IPS-15b (cell line): ENCODE data around the gene ARHGAP27.
A peak's percentile ranks its signal among the peaks of the same experiment; 100 is the strongest.

Source experiments
- H3K27me3 ChIP-seq: one replicate; pipeline ENCODE4 v1.6.1; 2013; ENCODE audit warnings: low read length; ENCODE audit not compliant: control insufficient read depth, insufficient read depth
- H3K36me3 ChIP-seq: one replicate; pipeline ENCODE4 v1.6.1; 2013; ENCODE audit warnings: low read length; ENCODE audit not compliant: control insufficient read depth, insufficient read depth
- H3K4me1 ChIP-seq: one replicate; pipeline ENCODE4 v1.6.1; 2013; ENCODE audit warnings: mild to moderate bottlenecking, low read length; ENCODE audit not compliant: control insufficient read depth, insufficient read depth
- H3K4me3 ChIP-seq: one replicate; pipeline ENCODE4 v1.5.1; 2013; ENCODE audit warnings: low read depth, low read length
- H3K9ac ChIP-seq: one replicate; pipeline ENCODE4 v1.6.1; 2013; ENCODE audit warnings: low read depth, mild to moderate bottlenecking, low read length
- H3K9me3 ChIP-seq: one replicate; pipeline ENCODE4 v1.6.1; 2013; ENCODE audit warnings: mild to moderate bottlenecking, low read length; ENCODE audit not compliant: control insufficient read depth, insufficient read depth

ARHGAP27 gene

GRCh38 chr17:45433159-45433535, 477 bp upstream of the ARHGAP27 start:
- peaks cover 4% of the 10 kb centered on the region for H3K4me1 ChIP-seq
- H3K4me3 ChIP-seq = peak overlapping the region; percentile 43
- no peaks in the 10 kb centered on the region for H3K36me3 ChIP-seq
- H3K9me3 ChIP-seq = no peaks in the 10 kb centered on the region
- H3K9ac ChIP-seq = no peak overlapping the region
- H3K27me3 ChIP-seq = peaks cover 29% of the 10 kb centered on the region

GRCh38 chr17:45431531-45432404, 902 bp downstream of the ARHGAP27 start:
- Histone ChIP-seq H3K27me3 (peaks cover 33% of the 10 kb centered on the region), H3K36me3 (no peaks in the 10 kb centered on the region), H3K9me3 (no peaks in the 10 kb centered on the region), H3K9ac (no peak overlapping the region), H3K4me1 (peaks cover 4% of the 10 kb centered on the region), H3K4me3 (peak overlapping the region; percentile 84)

- Histone ChIP-seq H3K9me3 (no peaks in the 10 kb centered on the region), H3K27me3 (peaks cover 35% of the 10 kb centered on the region), H3K4me1 (peaks cover 4% of the 10 kb centered on the region), H3K4me3 (peak overlapping the region; percentile 84), H3K36me3 (no peaks in the 10 kb centered on the region), H3K9ac (no peak overlapping the region)
These were observed 1.7 kb downstream of the ARHGAP27 start for GRCh38 chr17:45430738-45431530.

- H3K4me1 ChIP-seq = peaks cover 4% of the 10 kb centered on the region
- no peaks in the 10 kb centered on the region for H3K36me3 ChIP-seq
- H3K9me3 ChIP-seq = no peaks in the 10 kb centered on the region
- H3K4me3 ChIP-seq = peak overlapping the region; percentile 84
- H3K9ac ChIP-seq = no peak overlapping the region
- peaks cover 35% of the 10 kb centered on the region for H3K27me3 ChIP-seq
These were observed 2.5 kb downstream of the ARHGAP27 start for GRCh38 chr17:45430006-45430737.

- Histone ChIP-seq H3K9ac (no peak overlapping the region), H3K4me1 (peaks cover 4% of the 10 kb centered on the region), H3K9me3 (no peaks in the 10 kb centered on the region), H3K36me3 (no peaks in the 10 kb centered on the region), H3K4me3 (peak overlapping the region; percentile 84), H3K27me3 (peaks cover 35% of the 10 kb centered on the region)
These were observed 3.2 kb downstream of the ARHGAP27 start for GRCh38 chr17:45429339-45430005.

GRCh38 chr17:45428931-45429338, 3.7 kb downstream of the ARHGAP27 start:
- H3K4me3 ChIP-seq = peak overlapping the region; percentile 54
- H3K27me3 ChIP-seq = peaks cover 35% of the 10 kb centered on the region
- peaks cover 4% of the 10 kb centered on the region for H3K4me1 ChIP-seq
- H3K36me3 ChIP-seq = no peaks in the 10 kb centered on the region
- no peaks in the 10 kb centered on the region for H3K9me3 ChIP-seq
- H3K9ac ChIP-seq = no peak overlapping the region

GRCh38 chr17:45428050-45428617, 4.5 kb downstream of the ARHGAP27 start:
- Histone ChIP-seq H3K9ac (no peak overlapping the region), H3K9me3 (no peaks in the 10 kb centered on the region), H3K36me3 (no peaks in the 10 kb centered on the region), H3K27me3 (peaks cover 30% of the 10 kb centered on the region), H3K4me1 (peaks cover 3% of the 10 kb centered on the region), H3K4me3 (peak overlapping the region; percentile 54)

GRCh38 chr17:45427181-45427835, 5.4 kb downstream of the ARHGAP27 start:
- Histone ChIP-seq H3K4me1 (peaks cover 3% of the 10 kb centered on the region), H3K9ac (no peak overlapping the region), H3K9me3 (no peaks in the 10 kb centered on the region), H3K27me3 (peaks cover 29% of the 10 kb centered on the region), H3K4me3 (no peak overlapping the region), H3K36me3 (no peaks in the 10 kb centered on the region)

- Histone ChIP-seq H3K9ac (no peak overlapping the region), H3K4me1 (peaks cover 3% of the 10 kb centered on the region), H3K27me3 (peaks cover 29% of the 10 kb centered on the region), H3K36me3 (no peaks in the 10 kb centered on the region), H3K9me3 (no peaks in the 10 kb centered on the region), H3K4me3 (no peak overlapping the region)
These were observed 6.1 kb downstream of the ARHGAP27 start for GRCh38 chr17:45426561-45426960.

GRCh38 chr17:45425984-45426413, 6.7 kb downstream of the ARHGAP27 start:
- no peak overlapping the region for H3K9ac ChIP-seq
- H3K4me3 ChIP-seq = no peak overlapping the region
- peaks cover 29% of the 10 kb centered on the region for H3K27me3 ChIP-seq
- H3K36me3 ChIP-seq = no peaks in the 10 kb centered on the region
- H3K4me1 ChIP-seq = peaks cover 3% of the 10 kb centered on the region
- no peaks in the 10 kb centered on the region for H3K9me3 ChIP-seq
